Memory B cell (primary cell): ENCODE measurements around the gene PROSER3.
"Not testable (repeated sequence)": the region's sequence is repeated elsewhere in the genome, so short reads cannot be mapped to it uniquely, and the experiment has no call there.

ENCODE experiments used
- ATAC-seq: fragments of 150-1000 bp; cut with Tn5 transposase; 2 replicates; pipeline ENCODE4 v1.10.0; 2021; ENCODE audit warnings: low read depth, mild to moderate bottlenecking, moderate library complexity
- DNase-seq, 2 donors: peaks; one replicate each; pipeline ENCODE4 v3.0.0; 2022; ENCODE audit warnings: low spot score in 2 of 2
- H3K27ac Mint-ChIP-seq: one replicate; pipeline ENCODE4 v1.8.0; 2022; ENCODE audit warnings: mild to moderate bottlenecking, moderate library complexity, mixed read lengths
- H3K27me3 Mint-ChIP-seq: one replicate; pipeline ENCODE4 v1.8.0; 2022; ENCODE audit warnings: mixed read lengths
- H3K36me3 Mint-ChIP-seq: one replicate; pipeline ENCODE4 v1.8.0; 2022; ENCODE audit warnings: mild to moderate bottlenecking, mixed read lengths
- H3K4me1 Mint-ChIP-seq: one replicate; pipeline ENCODE4 v1.8.0; 2022; ENCODE audit warnings: mixed read lengths
- H3K4me3 Mint-ChIP-seq: one replicate; pipeline ENCODE4 v1.8.0; 2022; ENCODE audit warnings: mild to moderate bottlenecking, moderate library complexity, mixed read lengths
- H3K9me3 Mint-ChIP-seq: one replicate; pipeline ENCODE4 v1.8.0; 2022; ENCODE audit warnings: mixed read lengths

The PROSER3 gene

GRCh38 chr19:35764432-35765315, 6.7 kb downstream of the PROSER3 start:
- H3K4me1 Mint-ChIP-seq: peaks cover under 1% of the 10 kb centered on the region
- H3K4me3 Mint-ChIP-seq: no peak overlapping the region

DNA sequence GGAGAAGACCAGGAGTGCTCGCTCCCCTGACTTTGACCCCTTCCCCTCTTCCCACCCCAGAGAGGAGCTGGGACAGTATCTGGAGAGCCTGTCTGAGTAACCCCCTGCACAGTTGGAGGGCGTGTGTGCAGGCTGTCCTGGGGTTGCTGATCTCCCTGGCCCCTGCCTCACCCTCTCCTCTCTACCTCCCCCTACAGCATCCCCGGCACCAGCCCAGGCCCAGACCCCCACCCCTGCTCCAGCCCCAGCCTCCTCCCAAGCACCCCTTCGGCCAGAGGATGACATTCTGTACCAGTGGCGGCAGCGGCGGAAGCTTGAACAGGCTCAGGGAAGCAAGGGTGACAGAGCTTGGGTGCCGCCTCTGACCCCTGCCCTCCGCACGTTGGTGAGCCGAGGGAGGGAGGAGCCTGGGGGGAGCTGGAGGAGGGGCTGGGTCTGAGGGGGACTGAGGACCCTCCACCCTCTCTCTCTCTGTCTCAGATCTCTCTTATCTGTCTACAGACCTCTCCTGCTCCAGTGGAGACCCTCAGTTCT, 8.7 kb downstream of the PROSER3 start:
- Mint-ChIP-seq H3K36me3 (peaks cover 18% of the 10 kb centered on the region), H3K4me1 (no peaks in the 10 kb centered on the region), H3K9me3 (no peaks in the 10 kb centered on the region), H3K4me3 (no peak overlapping the region), H3K27ac (no peak overlapping the region), H3K27me3 (no peaks in the 10 kb centered on the region)
- no peak for ATAC-seq
- DNase-seq: no peak

More at GRCh38 chr19:35764432-35765315, 6.7 kb downstream of the PROSER3 start:
- no peaks in the 10 kb centered on the region for H3K27me3 Mint-ChIP-seq
- peaks cover 18% of the 10 kb centered on the region for H3K36me3 Mint-ChIP-seq
- DNase-seq (no peak), ATAC-seq (no peak)
- no peaks in the 10 kb centered on the region for H3K9me3 Mint-ChIP-seq
- no peak overlapping the region for H3K27ac Mint-ChIP-seq

DNA sequence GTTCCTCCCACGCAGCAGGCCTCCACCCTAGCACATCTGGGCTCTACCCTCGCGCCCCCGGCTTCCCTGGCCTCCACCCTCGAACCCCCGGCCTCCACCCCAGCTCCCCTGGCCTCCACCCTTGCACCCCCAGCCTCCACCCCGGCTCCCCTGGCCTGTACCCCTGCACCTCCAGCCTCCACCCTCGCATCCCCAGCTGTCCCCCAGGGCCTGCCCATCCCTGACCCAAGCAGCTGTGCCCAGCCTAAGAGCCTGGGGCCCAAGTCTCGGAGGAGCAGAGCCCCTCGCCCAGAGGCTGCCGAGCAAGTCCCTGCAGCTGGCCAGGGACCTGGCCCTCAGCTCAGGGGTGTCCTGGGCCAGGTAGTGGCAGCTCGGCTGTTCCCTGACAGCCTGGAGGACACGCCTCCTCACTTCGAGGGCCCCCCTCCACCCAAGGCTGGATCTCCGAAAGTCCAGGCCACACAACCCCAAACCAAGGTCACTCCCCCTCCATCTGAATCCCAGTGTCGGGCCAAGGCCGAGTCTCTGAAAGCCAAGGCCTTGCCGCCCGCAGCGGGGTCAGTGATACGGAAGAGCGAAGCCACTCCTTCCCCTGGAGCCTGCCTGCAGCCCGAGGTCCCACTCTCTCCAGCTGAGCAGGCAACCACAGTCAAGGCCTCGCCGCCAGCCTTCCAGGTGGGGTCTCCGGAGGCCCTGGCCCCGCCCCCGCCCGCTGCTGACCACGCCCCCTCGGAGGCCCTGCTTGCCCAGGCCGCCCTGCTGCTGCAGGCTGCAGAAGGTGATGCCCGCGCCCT, 9.5 kb downstream of the PROSER3 start:
- H3K36me3 Mint-ChIP-seq: peaks cover 14% of the 10 kb centered on the region
- H3K9me3 Mint-ChIP-seq: no peaks in the 10 kb centered on the region
- no peak overlapping the region for H3K4me3 Mint-ChIP-seq
- no peak overlapping the region for H3K27ac Mint-ChIP-seq
- ATAC-seq: no peak
- H3K4me1 Mint-ChIP-seq: no peaks in the 10 kb centered on the region
- H3K27me3 Mint-ChIP-seq: no peaks in the 10 kb centered on the region
- DNase-seq: no peak

DNA sequence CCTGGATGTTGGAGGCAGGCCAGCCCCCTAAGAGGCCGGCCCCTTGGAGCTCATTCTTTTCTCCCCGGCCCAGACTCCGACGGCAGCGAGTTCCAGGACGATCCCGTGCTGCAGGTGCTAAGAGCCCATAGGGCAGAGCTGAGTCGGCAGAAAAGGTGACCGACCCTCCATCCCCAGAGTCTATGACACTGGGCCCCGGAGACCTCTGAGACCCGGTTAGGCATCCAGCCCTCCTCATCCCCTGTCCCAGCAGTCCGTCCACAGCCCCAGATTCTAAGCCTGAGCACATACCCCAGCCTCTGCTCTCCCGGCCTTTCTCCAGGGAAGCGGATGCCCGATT, 10.1 kb downstream of the PROSER3 start:
- peaks cover 14% of the 10 kb centered on the region for H3K36me3 Mint-ChIP-seq
- ATAC-seq (no peak), DNase-seq (no peak)
- H3K9me3 Mint-ChIP-seq: no peaks in the 10 kb centered on the region
- H3K4me3 Mint-ChIP-seq: no peak overlapping the region
- no peaks in the 10 kb centered on the region for H3K4me1 Mint-ChIP-seq
- no peak overlapping the region for H3K27ac Mint-ChIP-seq
- H3K27me3 Mint-ChIP-seq: no peaks in the 10 kb centered on the region

- not testable (repeated sequence) for H3K27ac Mint-ChIP-seq, H3K4me3 Mint-ChIP-seq, DNase-seq, H3K27me3 Mint-ChIP-seq, H3K36me3 Mint-ChIP-seq, ATAC-seq, H3K9me3 Mint-ChIP-seq
- H3K4me1 Mint-ChIP-seq: peaks cover 11% of the 10 kb centered on the region
Measured at GRCh38 chr19:35772362-35772761, 14.4 kb downstream of the PROSER3 start.

GRCh38 chr19:35773020-35773806, 15.2 kb downstream of the PROSER3 start:
- Mint-ChIP-seq H3K9me3 (no peaks in the 10 kb centered on the region), H3K4me3 (no peak overlapping the region), H3K27me3 (no peaks in the 10 kb centered on the region), H3K27ac (no peak overlapping the region), H3K36me3 (peaks cover 5% of the 10 kb centered on the region), H3K4me1 (peaks cover 11% of the 10 kb centered on the region)
- DNase-seq (no peak), ATAC-seq (no peak)

DNA sequence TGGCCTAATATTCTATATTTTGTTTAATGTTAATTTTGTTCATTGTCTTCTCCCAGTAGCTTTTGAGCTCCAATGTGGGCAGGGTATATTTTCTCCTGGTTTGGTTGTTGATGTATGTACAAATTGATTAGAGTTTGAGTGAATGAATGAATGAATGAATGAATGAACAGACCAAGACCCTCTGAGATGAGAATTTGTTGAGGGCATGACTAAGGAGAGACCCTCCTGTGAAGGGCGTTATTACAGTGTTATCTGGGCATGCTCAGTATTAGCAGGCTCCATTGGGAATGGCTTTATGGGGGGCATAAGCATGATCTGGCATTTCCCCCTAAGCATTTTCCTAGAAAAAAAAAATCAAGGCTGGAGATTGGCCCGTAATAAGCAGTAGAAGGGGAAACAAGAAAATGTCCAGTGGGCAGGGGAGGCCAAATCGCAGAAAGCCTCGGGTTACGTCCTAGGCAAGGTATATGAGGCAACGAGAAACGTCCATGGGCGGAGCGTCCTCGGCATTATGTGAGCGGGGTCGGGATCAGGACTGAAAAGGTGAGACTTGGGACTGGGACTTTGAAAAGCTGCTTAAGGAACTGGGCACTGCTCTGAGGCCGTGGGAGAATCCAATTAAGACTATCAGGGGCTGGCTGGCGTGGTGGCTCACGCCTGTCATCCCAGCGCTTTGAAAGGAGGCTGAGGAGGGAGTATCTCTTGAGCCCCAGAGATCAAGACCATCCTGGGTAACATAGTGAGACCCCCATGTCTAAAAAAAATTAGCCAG, 16.5 kb downstream of the PROSER3 start:
- H3K27me3 Mint-ChIP-seq: no peaks in the 10 kb centered on the region
- DNase-seq: no peak
- ATAC-seq: no peak
- H3K4me3 Mint-ChIP-seq: peak overlapping the region; percentile 82
- no peaks in the 10 kb centered on the region for H3K36me3 Mint-ChIP-seq
- H3K9me3 Mint-ChIP-seq: no peaks in the 10 kb centered on the region
- H3K27ac Mint-ChIP-seq: no peak overlapping the region
- peaks cover 11% of the 10 kb centered on the region for H3K4me1 Mint-ChIP-seq

- ATAC-seq: no peak
- peak overlapping the region; percentile 82 for H3K4me3 Mint-ChIP-seq
- no peaks in the 10 kb centered on the region for H3K9me3 Mint-ChIP-seq
Measured at GRCh38 chr19:35775046-35775297, 17.0 kb downstream of the PROSER3 start.

GRCh38 chr19:35775298-35776101, 17.5 kb downstream of the PROSER3 start, which contains the start of gene ARHGAP33:
Gene ARHGAP33, plus strand, starts transcription at chr19:35775564. Its CDS starts 95 bp downstream, at chr19:35775659.
- H3K27ac Mint-ChIP-seq: peak within 1 kb of the TSS; percentile 83
- DNase-seq: peak; percentile 95 to 97

More at GRCh38 chr19:35775046-35775297, 17.0 kb downstream of the PROSER3 start:
- DNase-seq: no peak
- no peak overlapping the region for H3K27ac Mint-ChIP-seq
- peaks cover 2% of the 10 kb centered on the region for H3K36me3 Mint-ChIP-seq
- H3K27me3 Mint-ChIP-seq: no peaks in the 10 kb centered on the region
- H3K4me1 Mint-ChIP-seq: peaks cover 11% of the 10 kb centered on the region

DNA sequence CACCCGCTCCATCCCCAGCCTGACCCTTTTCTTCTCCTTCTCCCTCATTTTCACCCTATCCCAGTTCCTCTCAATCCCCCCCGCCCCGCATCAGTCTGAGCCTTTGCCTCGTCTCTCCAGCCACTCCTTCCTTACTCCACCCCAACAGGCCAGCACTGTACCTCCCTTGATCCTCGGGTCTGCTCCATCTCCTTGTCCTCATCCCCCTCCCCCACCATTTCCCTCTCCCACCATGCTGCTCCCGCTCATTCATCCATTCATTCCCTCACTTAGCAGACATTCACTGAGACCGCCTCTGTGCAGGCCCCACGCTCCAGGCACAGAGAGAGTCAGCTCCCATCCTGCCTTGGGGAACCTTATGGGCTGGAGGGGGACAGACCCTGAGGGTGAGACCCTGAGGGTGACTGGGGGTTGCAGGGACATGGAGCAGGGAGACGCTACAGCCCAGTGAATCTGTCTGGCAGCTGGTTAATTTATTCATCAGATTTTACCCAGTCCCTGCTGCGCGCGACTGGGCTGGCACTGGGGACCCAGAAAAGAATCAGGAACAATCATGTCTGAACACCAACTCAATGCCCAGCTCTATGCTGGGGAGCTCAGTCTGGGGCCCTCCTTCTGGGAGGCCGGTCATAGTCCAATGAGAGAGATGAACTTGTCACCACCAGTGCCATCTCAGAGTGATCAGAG, 18.3 kb downstream of the PROSER3 start:
- DNase-seq (no peak), ATAC-seq (no peak)
- peaks cover 2% of the 10 kb centered on the region for H3K36me3 Mint-ChIP-seq
- peak overlapping the region; percentile 93 for H3K4me3 Mint-ChIP-seq
- H3K4me1 Mint-ChIP-seq: peaks cover 11% of the 10 kb centered on the region
- no peaks in the 10 kb centered on the region for H3K27me3 Mint-ChIP-seq
- no peaks in the 10 kb centered on the region for H3K9me3 Mint-ChIP-seq
- H3K27ac Mint-ChIP-seq: peak overlapping the region; percentile 83

More at GRCh38 chr19:35775298-35776101, 17.5 kb downstream of the PROSER3 start, which contains the start of gene ARHGAP33:
- H3K4me3 Mint-ChIP-seq: peak within 1 kb of the TSS; percentile 93
- H3K36me3 Mint-ChIP-seq: peaks cover 2% of the 10 kb centered on the region
- no peaks in the 10 kb centered on the region for H3K9me3 Mint-ChIP-seq
- H3K4me1 Mint-ChIP-seq: peaks cover 11% of the 10 kb centered on the region
- ATAC-seq: peak; percentile 97
- no peaks in the 10 kb centered on the region for H3K27me3 Mint-ChIP-seq

GRCh38 chr19:35777086-35777841, 19.3 kb downstream of the PROSER3 start:
- Mint-ChIP-seq H3K36me3 (peaks cover 3% of the 10 kb centered on the region), H3K9me3 (no peaks in the 10 kb centered on the region), H3K4me1 (peaks cover 11% of the 10 kb centered on the region), H3K4me3 (no peak overlapping the region), H3K27me3 (no peaks in the 10 kb centered on the region), H3K27ac (no peak overlapping the region)
- DNase-seq (no peak), ATAC-seq (no peak)

GRCh38 chr19:35777961-35778360, 20.0 kb downstream of the PROSER3 start:
- Mint-ChIP-seq H3K27ac (no peak overlapping the region), H3K4me3 (no peak overlapping the region), H3K4me1 (peaks cover 11% of the 10 kb centered on the region), H3K36me3 (peaks cover 6% of the 10 kb centered on the region), H3K9me3 (no peaks in the 10 kb centered on the region), H3K27me3 (no peaks in the 10 kb centered on the region)
- ATAC-seq (no peak), DNase-seq (no peak)
